Islet of Langerhans (tissue), 1 donor: Measurements from ENCODE around the gene MIPOL1.
A peak's percentile ranks its signal among the peaks of the same experiment; 100 is the strongest.
"Not testable (repeated sequence)": the region's sequence is repeated elsewhere in the genome, so short reads cannot be mapped to it uniquely, and the experiment has no call there.

ENCODE experiments used
- FAIRE-seq: peaks from one replicate; lab custom pipeline; 2011; peaks lifted over from hg19 to GRCh38; lab: Jason Lieb, UNC

Gene MIPOL1

GRCh38 chr14:37551119-37551518 is 353.4 kb downstream of the MIPOL1 start:
- FAIRE-seq: no peak

DNA sequence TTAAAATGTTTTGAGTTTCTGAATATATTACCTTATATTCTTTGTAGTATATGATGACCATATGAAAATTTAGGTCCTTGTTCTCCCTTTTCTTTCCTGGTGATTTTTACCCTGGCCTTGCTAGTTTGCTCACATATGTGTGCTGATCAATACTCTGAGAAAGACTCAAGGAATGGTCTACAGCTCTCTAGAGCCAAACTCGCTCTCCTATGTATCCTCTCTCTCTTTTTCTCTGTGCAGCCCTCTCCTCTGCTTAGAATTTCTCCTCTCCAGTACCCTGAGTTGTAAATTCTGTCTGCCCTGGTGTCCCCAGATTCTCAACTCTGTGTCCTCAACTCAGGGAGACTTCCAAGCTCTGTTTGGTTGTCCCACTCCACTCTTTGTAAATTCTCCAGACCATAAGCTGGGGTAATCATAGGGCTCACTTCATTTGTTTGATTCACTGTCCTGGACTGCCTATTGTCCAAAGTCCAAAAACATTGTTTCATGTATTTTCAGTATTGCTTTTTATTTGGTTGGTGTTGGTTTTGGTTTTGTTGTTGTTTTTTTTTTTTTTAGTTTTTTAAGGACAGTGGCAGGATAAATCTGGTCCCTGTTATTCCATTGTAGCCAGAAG is 356.3 kb downstream of the MIPOL1 start:
- FAIRE-seq: no peak

GRCh38 chr14:37555596-37555995 is 357.9 kb downstream of the MIPOL1 start:
- not testable (repeated sequence) for FAIRE-seq

DNA sequence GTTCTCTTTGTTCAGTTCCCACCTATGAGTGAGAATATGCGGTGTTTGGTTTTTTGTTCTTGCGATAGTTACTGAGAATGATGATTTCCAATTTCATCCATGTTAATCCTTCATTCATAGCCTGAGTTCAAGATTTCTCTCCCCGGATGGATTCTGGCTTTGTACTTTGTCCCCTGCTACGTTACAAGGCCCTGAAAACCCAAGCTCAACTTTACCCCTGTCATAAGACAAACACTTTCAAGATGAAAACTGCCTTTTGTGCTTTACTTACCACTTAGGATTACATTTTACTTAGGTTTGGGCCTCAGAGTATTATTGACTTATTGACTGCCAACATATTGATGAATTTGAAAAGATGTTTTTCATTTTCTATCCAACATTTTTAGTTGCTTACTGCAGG is 361.0 kb downstream of the MIPOL1 start:
- no peak for FAIRE-seq

DNA sequence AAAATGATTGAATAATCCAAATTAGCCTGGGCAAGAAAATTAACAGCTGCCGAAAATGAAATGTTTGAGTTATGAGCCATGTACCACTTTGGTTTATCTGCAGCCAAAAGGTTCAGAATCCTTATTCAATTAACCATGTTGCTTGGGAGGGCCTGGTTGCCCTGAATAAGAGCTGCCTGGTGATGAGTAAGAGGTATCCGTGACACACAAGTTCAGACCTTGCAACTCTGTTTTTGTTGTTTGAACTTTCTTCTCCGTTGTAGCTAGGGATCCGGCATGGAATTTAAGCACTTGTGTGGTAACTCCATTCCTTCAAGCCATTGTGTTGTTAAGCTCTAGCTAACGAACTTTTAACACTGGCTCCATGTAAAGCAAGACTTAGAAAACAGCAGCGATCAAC is 361.6 kb downstream of the MIPOL1 start:
- FAIRE-seq: no peak

DNA sequence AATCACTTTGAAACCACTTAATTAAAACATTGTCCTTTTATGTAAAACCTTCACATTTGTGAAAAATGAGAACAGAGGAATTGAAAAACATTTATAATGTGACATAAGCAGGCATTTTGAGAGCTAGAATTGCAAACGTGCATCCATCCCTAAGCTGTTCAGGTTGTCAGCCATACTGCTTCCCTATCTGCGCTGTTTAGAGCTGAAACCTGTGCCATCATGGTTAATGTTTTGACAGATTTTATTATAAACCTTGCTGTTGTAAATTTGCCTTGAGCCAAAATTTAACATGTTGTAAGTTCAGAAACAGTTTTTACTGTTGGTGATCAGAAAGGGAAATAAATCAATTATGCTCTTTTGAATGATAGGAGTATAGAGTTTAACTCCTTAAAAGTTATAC is 365.5 kb downstream of the MIPOL1 start:
- peak; percentile 5 for FAIRE-seq

DNA sequence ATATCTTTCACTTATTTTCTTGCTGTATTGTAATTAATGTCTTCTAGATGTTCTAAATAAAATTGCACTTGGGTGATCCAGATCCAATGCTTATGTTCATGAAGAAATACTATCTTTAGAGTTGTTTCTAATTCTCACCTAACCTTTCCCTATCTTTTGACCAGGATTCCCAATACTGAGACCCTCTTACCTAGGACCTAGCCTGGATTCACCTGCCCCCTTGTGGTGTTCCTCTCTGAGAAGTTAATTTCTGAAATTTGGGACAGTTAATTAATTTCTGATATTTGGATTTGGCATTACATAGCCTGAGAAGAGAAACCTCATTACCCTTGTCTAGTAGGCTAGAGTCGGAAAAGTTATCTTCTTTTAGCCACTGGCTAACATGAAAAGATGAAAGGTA is 367.8 kb downstream of the MIPOL1 start:
- FAIRE-seq: no peak

- FAIRE-seq: no peak
Measured at GRCh38 chr14:37566811-37567371, 369.2 kb downstream of the MIPOL1 start.

DNA sequence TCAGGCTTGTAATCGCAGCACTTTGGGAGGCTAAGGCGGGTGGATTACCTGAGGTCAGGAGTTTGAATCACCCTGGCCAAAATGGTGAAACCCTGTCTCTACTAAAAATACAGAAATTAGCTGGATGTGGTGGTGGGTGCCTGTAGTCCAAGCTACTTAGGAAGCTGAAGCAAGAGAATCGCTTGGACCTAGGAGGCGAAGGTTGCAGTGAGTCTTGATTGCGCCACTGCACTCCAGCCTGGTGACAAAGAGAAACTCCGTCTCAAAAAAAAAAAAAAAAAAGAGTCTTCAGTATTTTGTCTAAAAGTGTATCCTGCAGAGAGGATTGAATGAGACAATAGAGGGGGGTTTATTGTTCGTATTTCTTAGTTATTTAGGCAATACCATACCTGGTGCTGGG is 372.0 kb downstream of the MIPOL1 start:
- no peak for FAIRE-seq

DNA sequence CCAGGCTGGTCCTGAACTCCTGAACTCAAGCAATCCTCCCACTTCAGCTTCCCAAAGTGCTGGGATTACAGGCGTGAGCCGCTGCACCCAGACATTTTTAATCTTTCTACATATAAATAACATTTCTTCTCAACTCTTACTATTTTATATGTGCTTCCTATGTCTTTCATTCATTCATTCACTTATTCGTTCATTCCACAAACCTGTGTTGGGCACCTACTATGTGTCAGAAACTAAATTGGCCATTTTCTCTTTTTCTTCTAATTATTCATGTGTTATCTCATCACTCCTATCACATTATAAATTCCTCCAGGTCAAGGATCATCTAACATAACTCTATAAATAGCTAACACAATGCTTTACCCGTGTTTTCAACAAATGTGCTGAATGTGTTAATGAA is 373.7 kb downstream of the MIPOL1 start:
- no peak for FAIRE-seq

DNA sequence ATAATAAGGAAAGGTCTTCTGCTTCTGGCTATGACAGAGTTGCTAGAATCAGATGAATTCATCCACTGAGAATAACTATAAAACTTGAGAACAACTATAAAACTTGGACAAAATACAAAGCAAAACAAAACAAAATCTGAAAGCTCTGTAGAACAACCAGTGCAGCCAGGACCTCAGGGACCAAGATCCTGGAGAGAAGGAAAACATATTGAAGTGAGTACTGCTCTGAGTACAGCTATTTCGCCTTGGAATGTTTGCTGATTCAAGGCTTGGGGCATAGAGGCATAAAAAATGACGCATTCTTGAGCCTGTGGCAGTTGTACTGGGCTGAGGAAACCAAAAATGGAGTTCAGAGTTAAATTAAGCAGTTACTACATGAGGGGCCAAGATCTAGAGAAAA is 375.6 kb downstream of the MIPOL1 start:
- FAIRE-seq: no peak

DNA sequence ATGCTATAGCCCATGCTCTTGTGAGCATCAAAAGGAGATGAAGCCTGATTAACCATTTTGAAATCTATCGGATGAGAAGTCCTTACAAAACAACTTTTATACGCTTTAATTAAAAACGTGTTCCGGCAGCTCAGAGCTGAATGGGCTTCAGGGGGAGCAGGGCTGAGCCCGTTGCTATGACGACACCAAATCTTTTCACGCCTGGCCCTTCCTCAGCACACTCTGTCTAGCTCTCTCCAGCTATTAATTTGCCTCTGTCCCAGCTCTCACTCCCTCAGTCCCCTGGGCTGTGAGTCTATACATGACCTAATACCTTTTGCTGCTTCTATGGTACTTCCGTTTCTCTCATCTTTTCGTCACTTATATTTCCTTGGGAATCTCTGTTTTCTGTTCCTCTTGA is 381.5 kb downstream of the MIPOL1 start:
- FAIRE-seq: no peak

DNA sequence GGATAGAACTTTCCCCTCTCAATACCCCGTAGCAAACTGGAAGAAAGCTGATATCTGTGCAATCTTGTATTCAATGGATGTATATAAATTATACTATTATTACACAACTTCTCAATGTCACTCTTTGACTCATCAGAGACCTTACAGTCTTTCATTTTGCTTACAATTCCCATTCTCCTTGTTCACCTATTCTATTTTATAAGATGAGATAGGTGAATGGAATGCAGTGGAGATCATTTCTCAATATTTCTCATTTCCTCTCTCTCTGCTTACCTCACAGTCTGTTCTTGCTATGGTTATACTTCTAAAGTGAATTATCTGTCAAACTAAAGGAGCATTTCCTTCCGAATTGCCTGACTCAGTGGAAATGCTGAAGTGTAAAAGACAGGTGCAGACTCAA is 382.4 kb downstream of the MIPOL1 start:
- FAIRE-seq: no peak

GRCh38 chr14:37583358-37584210 is 385.8 kb downstream of the MIPOL1 start:
- FAIRE-seq: no peak

DNA sequence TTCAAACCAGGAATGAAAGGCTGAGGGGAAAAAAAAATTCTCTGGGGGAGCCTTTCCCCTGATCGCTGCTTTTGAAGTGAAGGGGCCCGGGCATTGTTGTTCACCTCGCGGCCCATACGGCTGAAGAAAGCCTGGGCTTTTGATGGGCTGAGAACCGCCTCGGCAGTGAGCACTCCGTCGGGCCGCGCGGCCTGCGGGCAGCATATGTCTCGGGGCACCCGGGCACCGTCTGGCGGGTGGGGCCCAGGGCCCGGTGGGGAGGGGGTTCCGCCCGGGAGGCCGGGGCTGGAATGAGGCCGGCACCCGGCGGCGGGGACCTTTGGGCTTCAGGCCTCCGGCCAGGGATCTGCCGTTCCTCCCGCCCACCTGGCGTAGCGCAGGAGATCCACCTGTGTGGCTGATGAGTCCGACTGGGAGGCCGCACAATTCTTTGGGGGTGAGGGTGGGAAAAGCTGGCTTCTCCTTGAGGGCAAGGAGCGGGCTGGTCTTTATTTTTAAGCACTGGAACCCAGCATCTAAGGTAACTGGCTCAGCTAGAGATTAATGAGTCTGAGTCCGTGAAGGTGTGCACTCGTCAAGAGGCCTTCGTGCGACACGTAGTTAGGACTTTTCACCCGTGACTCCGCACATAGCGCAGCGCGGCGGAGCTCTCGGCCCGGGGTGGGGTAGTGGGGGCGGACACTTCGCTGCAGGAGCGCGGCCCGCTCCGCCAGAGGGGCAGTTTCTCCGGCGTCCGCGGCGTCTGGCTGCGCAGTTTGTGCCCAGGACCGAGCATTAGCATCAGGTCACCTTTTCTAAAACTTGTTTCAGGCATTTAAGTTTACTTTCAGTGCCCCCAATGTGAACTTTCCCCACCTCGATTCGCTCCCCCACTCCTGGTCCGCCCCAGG is 386.7 kb downstream of the MIPOL1 start:
- no peak for FAIRE-seq

DNA sequence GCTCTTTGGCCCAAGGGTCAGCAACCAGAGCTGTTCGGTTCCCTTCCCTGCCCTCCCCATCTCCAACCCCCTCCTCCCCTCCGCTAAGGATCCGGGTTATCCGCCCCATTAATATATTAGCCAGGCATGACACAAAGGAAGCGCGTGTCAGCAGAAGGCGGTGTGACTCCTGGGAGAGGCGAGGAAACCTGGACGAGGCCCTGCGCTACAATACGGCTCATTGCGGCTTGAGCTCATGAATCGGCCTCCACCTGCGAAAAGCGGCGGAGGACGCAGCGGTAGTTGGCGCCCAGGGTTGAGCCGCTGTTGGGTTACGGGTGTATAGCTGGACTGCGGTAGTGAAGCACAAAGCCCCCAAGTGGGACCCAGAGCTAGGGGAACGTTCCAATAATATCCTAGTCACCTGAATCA is 387.4 kb downstream of the MIPOL1 start:
- no peak for FAIRE-seq

- no peak for FAIRE-seq
Measured at GRCh38 chr14:37585971-37586796, 388.4 kb downstream of the MIPOL1 start.

DNA sequence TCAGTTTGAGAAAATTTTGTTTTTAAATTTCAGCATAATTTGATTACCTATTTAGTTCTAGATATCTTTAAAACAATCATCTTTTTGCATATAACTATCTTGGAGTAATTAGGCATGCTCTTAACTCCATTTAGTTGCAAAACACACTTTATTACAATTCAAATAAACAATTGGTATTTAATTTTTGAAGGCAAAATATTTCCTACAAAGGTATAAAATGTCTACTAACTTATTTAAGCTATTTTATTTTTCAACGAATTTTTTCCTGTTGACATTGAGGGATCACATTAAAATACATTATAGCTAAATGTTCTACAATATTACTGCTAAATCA is 389.0 kb downstream of the MIPOL1 start:
- no peak for FAIRE-seq

DNA sequence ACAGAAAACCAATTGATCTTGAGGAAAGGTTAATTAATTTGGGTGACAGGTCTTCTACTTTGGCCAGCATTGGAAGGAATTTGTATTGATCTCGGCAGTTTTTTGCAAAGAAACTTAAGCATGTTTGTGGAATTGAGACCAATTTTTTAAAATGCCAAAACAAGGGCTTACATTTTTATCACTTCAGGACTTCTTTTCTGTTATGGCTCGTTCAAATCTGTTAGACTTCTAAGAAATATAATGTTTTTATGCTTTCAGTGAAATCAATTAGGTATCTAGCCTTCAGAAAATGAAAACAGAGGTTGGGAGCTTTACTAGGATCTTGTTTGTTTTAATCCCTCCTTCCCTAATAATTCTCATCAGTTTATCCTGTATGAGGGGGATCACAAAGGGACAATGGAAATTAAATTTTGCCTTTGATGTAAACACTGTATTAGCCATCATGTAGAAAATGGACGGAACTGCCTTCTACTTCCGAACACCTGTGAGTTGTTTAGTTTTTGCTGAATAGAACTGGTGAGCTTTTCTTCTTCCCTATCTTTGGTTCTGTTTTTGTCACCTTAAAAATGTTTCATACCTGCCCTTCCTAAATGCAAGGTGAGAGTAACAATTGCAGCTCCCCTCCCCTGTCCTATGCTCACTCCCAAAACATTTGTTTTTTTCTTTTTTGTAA is 389.5 kb downstream of the MIPOL1 start:
- FAIRE-seq: peak; percentile 81

DNA sequence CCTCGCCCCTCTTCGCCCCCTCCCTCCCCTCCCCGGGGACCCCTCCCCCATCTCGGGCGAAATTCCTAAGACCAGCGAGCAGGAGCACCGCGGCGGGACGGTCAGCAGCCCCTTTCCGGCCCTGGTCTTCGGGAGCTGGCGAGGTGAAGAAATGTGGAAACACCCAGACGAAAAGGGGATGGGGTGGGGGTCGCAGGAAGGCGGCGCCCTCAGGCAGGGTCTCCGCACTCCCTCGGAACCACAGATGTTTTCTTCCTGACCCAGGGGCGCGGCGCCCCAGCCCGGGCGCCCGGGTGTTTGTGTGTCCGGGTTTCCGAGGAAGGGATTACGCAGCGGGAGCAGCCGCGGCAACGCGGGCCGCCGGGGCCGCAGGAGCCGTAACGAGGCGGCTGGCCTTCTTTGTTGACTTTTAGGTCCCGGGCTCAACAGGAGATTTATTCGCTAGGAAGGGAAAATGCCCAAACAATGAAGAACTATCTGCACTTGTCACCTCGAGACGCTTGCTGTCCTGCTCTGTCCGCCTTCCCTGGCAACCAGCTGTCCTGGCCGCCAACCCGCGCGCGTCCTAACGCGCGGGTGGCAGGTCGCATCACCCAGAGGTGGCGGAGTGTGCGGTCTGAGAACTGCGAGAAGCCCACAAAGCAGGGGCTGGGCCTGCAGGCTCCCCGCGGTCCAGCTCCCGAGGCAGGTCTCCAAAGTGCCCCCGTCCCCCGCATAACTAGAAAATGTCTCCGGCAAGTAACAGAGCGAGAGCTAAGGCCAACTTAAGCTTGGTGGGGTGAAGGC is 390.3 kb downstream of the MIPOL1 start:
- no peak for FAIRE-seq

DNA sequence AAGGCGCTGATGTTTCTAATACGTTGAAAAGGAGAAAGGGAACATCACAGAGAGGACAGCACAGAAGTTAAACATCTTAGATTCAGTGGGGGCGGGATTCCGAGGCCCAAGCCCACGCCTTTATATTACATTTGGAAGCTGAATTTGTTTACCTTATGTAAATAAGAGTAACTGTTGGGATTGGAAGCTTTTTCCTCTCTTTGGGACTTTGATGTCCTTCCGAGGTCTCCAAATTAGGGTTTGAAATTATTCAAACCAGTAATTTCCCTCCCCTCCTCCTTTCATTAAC is 390.9 kb downstream of the MIPOL1 start:
- FAIRE-seq: no peak
